CD4-positive, alpha-beta T cell treated with Interleukin-21 for 1 hour (primary cell): ENCODE measurements around the gene GUCY2C.

Experiments
- DNase-seq: peaks from one replicate; pipeline ENCODE4 v3.0.0-alpha.2; 2020

Gene GUCY2C

GRCh38 chr12:14681190-14681589 is 15.2 kb downstream of the GUCY2C start:
- DNase-seq, result no peak

GRCh38 chr12:14678547-14679150 is 17.8 kb downstream of the GUCY2C start:
- DNase-seq, result no peak

GRCh38 chr12:14668591-14668990 is 27.8 kb downstream of the GUCY2C start:
- no peak for DNase-seq

GRCh38 chr12:14665354-14666348 is 30.7 kb downstream of the GUCY2C start:
- DNase-seq, result no peak

- peak; percentile 64 for DNase-seq
Observed at GRCh38 chr12:14664434-14665023, 31.9 kb downstream of the GUCY2C start.

- no peak for DNase-seq
Observed at GRCh38 chr12:14663002-14663401, 33.4 kb downstream of the GUCY2C start.

- DNase-seq, result no peak
Observed at GRCh38 chr12:14656846-14657245, 39.6 kb downstream of the GUCY2C start.

- no peak for DNase-seq
Observed at GRCh38 chr12:14655284-14655683, 41.1 kb downstream of the GUCY2C start.

- no peak for DNase-seq
Observed at GRCh38 chr12:14654842-14655241, 41.6 kb downstream of the GUCY2C start.

GRCh38 chr12:14654416-14654815 is 42.0 kb downstream of the GUCY2C start:
- DNase-seq, result no peak

GRCh38 chr12:14652483-14652882 is 43.9 kb downstream of the GUCY2C start:
- DNase-seq, result no peak

GRCh38 chr12:14651371-14651770 is 45.0 kb downstream of the GUCY2C start:
- DNase-seq, result no peak

- no peak for DNase-seq
Observed at GRCh38 chr12:14650789-14651188, 45.6 kb downstream of the GUCY2C start.

- DNase-seq, result no peak
Observed at GRCh38 chr12:14647028-14647750, 49.2 kb downstream of the GUCY2C start.

- peak; percentile 29 for DNase-seq
Observed at GRCh38 chr12:14643251-14643650, 53.1 kb downstream of the GUCY2C start.

GRCh38 chr12:14638066-14638465 is 58.3 kb downstream of the GUCY2C start:
- DNase-seq, result no peak

GRCh38 chr12:14635776-14636175 is 60.6 kb downstream of the GUCY2C start:
- no peak for DNase-seq

GRCh38 chr12:14630793-14631192 is 65.6 kb downstream of the GUCY2C start:
- DNase-seq, result no peak

- peak; percentile 71 for DNase-seq
Observed at GRCh38 chr12:14629832-14630710, 66.3 kb downstream of the GUCY2C start.

GRCh38 chr12:14628771-14629170 is 67.6 kb downstream of the GUCY2C start:
- DNase-seq, result no peak

GRCh38 chr12:14621826-14622225 is 74.6 kb downstream of the GUCY2C start:
- no peak for DNase-seq
